A549 (cell line): ENCODE results near the gene CDX1.

Source experiments
- BHLHE40 ChIP-seq: IDR thresholded peaks from 2 replicates; pipeline ENCODE4 v1.6.1; 2012; ENCODE audit warnings: low read depth, low read length, inconsistent platforms
- MAX ChIP-seq: IDR thresholded peaks from 2 replicates; pipeline ENCODE4 v1.6.1; 2012
- NFE2L2 ChIP-seq: fragments of 150-350 bp; conservative IDR thresholded peaks from 2 replicates; pipeline ENCODE4 v1.6.1; 2014; ENCODE audit warnings: low read length

- TF ChIP-seq BHLHE40: no peak
- no peak for TF ChIP-seq MAX
- TF ChIP-seq NFE2L2: no peak
These were observed 40.2 kb upstream of the CDX1 start for GRCh38 chr5:150126199-150126920.
